ENCODE measurements around the gene PRKCA.

PRKCA gene

GRCh38 chr17:66517336-66518009, 215.1 kb downstream of the PRKCA start:
- DNase-seq (ENCODE audit: low read depth in 3 of 3) = no peak

GRCh38 chr17:66518108-66518507, 215.7 kb downstream of the PRKCA start:
- DNase-seq (ENCODE audit: low read depth in 3 of 3) = no peak

- DNase-seq (ENCODE audit: low read depth in 3 of 3) = no peak
Measured at GRCh38 chr17:66518677-66519076, 216.3 kb downstream of the PRKCA start.

DNA sequence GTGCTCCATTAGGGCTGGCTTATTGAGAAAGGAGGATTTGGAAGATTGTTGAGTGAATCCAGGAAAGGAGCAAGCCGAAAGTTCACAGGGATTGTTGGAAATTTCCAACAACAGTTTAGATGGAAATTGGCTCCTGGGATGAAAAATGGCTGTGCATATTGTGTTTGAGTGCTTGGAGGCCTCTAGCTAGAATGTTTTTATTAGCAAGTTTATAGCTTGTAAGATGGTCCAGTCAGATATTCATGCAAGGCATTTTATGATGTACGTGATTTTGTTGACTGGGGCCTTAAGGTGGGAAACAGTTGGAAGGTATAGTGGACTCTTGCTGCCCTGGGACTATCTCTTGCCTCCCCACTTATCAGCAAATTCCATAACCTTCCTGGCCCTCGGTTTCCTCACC, 216.7 kb downstream of the PRKCA start:
- no peak for DNase-seq (ENCODE audit: low read depth in 3 of 3)

DNA sequence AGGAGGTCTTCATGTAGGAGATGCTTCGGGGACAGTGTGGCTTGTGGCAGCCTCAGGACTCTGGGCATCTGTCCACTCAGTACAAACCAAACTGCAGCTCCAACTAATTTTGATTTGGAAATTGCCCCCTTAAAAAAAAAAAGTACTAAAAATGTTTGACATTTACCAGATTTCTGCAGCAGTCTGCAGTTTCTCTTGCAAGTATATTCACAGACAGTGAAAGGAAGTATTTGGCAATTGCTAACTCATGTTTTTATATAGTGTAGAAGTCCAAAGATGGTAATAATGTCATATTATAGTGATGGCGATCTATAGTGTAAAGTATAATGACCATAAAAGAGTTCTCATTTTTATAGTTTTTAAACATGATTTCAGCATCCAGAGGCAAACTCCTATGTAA, 218.6 kb downstream of the PRKCA start:
- DNase-seq (ENCODE audit: low read depth in 3 of 3) = no peak

DNA sequence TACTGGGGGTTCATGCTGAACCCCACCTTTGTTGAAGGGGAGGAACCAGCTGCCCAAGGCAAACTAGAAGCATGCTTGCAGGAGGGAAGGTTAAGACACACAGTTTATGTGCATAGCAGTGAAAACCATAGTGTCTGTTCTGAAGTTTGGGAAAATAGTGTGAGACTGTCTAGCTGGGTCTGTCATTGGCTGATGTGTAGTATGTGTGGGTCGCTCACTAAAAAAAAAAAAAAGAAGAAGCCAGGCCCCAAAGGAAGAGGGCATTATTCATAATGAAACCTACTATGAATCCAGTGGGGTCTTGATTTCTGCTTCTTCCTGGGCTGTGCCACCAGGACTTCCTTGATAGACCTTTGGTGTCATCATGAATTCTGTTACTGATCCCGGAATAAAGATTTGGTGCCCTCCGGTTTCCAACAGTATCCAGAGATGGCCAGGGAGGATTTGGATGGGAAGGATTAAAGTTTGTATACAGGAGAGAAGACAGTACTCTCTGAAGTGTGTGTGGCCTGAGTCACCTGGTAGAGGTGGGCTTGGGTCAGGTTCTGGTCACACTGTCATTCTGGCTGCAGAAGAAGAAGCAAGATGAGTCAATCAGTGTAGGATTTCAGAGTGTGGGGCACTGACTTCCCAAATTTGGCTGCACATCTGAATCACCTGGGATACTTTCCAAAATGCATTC, 220.3 kb downstream of the PRKCA start:
- no peak for DNase-seq (ENCODE audit: low read depth in 3 of 3)

DNA sequence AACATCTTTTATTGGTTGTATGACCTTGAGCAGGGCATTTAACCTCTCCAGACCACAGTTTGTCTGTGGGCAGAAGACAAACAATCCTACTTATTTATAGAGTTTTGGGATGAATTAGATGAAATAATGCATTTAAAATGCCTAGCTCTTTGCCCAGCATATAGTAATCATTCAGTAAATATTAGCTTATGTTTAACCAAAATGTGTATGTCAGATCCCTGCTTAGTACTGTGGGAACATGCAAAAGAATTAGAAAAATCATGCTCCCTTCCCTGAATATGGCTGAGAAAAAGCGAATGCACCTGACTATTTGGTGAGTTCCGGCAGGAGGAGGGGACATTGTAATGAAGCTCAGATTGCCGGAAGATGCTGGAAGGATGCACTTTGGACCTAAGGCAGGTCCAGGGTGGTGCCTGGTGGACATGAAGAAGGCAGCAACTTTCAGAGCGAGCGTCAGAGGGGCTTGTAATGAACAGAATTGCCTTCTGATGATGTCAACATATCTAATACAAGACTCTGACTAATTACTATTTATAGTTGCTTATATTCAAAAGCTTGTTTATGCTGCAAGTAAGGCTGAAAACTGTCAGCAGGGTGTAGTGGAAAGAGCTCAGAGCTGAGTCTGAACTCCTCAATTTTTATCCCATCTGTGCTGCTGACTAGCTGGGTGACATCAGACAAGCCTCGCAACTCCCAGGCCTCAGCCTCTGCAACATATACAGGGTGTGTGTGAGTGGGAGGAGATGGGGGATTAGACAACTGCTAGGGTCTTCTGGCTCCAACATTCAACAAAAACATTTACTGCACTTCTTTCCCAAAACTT, 221.2 kb downstream of the PRKCA start:
- no peak for DNase-seq (ENCODE audit: low read depth in 3 of 3)

DNA sequence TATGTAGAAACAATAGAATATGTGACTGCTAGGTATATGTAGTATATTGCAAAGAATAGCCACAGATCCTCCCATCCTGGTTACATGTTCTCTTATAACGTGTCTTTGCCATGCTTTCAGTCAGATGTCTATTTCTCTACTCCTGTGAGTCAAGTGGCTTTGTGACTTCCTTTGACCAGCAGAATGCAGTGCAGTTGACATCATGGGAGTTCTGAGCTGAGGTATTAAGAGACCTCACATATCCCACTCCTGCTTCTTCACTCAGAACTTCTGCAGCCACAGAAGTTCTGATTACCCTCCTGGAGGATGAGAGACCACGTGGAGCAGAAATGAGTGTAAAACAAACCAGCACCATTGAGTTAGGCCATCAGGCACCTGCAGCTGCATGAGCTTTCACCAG, 222.5 kb downstream of the PRKCA start:
- no peak for DNase-seq (ENCODE audit: low read depth in 3 of 3)

- no peak for DNase-seq (ENCODE audit: low read depth in 3 of 3)
Measured at GRCh38 chr17:66525338-66525737, 222.9 kb downstream of the PRKCA start.

- no peak for DNase-seq (ENCODE audit: low read depth in 3 of 3)
Measured at GRCh38 chr17:66526827-66527226, 224.4 kb downstream of the PRKCA start.

GRCh38 chr17:66527335-66527734, 224.9 kb downstream of the PRKCA start:
- no peak for DNase-seq (ENCODE audit: low read depth in 3 of 3)

DNA sequence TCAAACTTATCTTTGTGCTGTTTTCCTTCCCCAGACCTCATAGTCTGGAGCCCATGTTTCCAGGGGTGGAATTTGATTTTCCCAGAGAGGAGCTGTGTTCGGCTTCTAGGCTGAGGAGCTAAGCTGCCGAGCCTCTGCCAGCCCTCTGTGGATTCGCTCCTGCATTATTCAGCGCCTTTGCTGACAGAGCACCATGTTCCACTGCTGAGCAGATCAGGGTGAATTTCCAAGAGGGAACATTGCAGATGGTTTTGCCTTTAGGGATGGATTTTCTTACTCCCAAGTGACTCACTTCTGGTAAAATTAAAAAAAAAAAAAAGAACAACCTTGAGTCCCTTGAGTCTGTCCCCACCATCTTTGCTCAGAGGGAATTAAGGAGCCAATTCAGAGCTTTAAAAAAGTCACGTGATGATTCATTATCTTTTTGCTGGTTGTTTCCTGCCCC, 229.5 kb downstream of the PRKCA start:
- no peak for DNase-seq (ENCODE audit: low read depth in 3 of 3)

DNA sequence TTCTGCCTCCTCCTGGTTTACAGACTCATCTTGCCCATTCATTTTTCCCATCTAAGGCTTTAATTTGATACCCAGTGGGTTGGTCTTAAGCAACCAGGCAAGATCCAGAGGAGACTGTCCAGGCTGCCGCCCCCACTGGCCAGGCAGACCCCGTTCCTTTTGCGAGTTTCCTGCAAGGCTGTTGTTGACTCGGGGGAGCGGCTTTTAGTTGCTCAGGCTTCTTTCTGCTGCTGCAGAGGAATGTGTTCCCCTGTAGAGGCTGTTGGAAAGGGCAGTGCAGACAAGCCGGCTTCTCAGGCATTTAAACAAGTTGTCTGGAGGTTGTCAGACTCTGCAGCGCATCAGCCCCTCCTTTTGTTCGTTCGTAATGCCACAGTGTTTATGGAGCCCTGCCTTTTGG, 231.2 kb downstream of the PRKCA start:
- DNase-seq (ENCODE audit: low read depth in 3 of 3) = no peak

GRCh38 chr17:66533986-66534385, 231.6 kb downstream of the PRKCA start:
- no peak for DNase-seq (ENCODE audit: low read depth in 3 of 3)

- no peak for DNase-seq (ENCODE audit: low read depth in 3 of 3)
Measured at GRCh38 chr17:66535611-66536010, 233.2 kb downstream of the PRKCA start.

DNA sequence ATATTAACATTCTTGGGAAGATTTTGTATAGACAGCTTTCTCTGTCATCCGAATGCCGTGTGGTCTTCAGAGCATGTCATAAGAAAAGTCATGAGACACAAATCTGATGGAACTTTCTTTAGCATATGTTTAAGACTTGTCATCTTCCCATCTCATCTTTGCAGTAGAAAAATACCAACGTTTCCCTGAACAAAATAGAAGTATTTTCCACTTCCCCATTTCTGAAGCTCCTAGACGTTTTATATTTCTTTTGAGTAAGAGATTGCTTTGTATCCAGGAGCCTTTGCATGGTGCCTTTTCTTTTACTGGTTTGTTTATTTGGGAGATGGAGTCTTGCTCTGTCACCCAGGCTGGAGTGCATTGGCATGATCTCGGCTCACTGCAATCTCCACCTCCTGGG, 235.1 kb downstream of the PRKCA start:
- DNase-seq (ENCODE audit: low read depth in 3 of 3) = no peak

- no peak for DNase-seq (ENCODE audit: low read depth in 3 of 3)
Measured at GRCh38 chr17:66538776-66539175, 236.4 kb downstream of the PRKCA start.

GRCh38 chr17:66540131-66540781, 237.8 kb downstream of the PRKCA start:
- no peak for DNase-seq (ENCODE audit: low read depth in 3 of 3)

GRCh38 chr17:66541461-66542128, 239.2 kb downstream of the PRKCA start:
- no peak for DNase-seq (ENCODE audit: low read depth in 3 of 3)

- no peak for DNase-seq (ENCODE audit: low read depth in 3 of 3)
Measured at GRCh38 chr17:66542129-66542966, 239.9 kb downstream of the PRKCA start.
